ENCODE measurements around the gene UBAC2. TPM values are rescaled to one million over a fixed set of nuclear protein-coding genes. Genes with fewer than 3 reads are reported as not detected.
A peak's percentile ranks its signal among the peaks of the same experiment; 100 is the strongest.

The UBAC2 gene
- total and polyA plus RNA-seq, 2 of the 8 experiments (the other 6 are each of a cell fraction or from before 2014, with no cell fraction given): 75.9 to 76.9 TPM

DNA sequence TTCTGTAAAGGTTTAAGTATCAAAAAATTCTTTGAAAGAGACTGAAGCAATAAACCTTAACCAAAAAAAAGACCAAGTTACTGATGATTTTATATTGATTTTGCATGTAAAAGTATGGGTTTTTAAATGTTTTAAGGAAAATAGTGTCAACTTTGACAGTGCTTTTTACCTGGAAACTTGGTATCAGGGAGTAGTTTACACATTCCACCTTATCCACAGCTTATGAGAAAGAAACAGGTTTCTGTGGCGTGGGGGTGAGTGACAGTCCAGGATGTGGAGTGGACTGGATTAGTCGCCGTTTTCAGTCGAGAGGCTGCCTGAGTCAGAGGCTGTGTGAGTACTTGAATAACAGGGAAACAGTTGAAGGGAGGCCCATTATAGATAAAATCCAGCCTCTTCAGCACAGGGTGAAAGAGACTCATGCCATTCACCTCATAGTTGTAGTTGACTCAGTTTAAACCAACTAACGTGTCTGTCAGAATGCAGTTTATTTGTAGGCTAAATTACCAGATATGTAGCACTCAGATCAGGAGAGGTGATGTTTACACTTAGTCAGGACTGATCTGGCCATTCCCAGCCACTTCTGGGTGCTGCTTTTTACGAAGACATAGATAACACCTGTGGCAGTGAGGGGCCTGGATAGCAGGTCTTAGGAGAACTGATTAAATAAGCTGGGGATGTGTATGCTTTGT is 107.1 kb downstream of the UBAC2 start:
- H4K20me1 ChIP-seq (replicated peaks in 1 of 2; ENCODE audit: control insufficient read depth in 1 of 2, insufficient read depth in 2 of 2, low read length in 2 of 2): peaks cover 3 to 8% of the 10 kb centered on the region in 2 experiments
- H3K9me3 ChIP-seq (ENCODE audit: insufficient read depth in 2 of 2, low read depth in 1 of 2, low read length in 1 of 2): no peaks in the 10 kb centered on the region
- DNase-seq (ENCODE audit: low read depth in 1 of 2, low spot score in 2 of 2) (no peak), FAIRE-seq (no peak)
- no peak for TF ChIP-seq RFX5 (IDR thresholded peaks at IDR 0.05; ENCODE audit: borderline replicate concordance, low read depth, low read length)
- no peaks in the 10 kb centered on the region for H3K27me3 ChIP-seq (replicated peaks in 1 of 4; ENCODE audit: control insufficient read depth in 3 of 4, extremely low read depth in 1 of 4, insufficient read depth in 3 of 4, low read length in 3 of 4)
- no peaks in the 10 kb centered on the region for H3K4me1 ChIP-seq (replicated peaks in 1 of 4; ENCODE audit: control insufficient read depth in 3 of 4, insufficient read depth in 4 of 4, low read length in 3 of 4)
- H3K14ac ChIP-seq (ENCODE audit: insufficient read length): no peak overlapping the region
- POLR2A ChIA-PET (ENCODE audit: partially characterized antibody): interaction anchor here (0.8 kb wide), 1 partner anchor 8 kb away, joined by 3 read pairs; no protein-coding TSS in a partner anchor
- no peak overlapping the region for H4K91ac ChIP-seq (replicated peaks; ENCODE audit: insufficient read length, low read length)
- H3K4ac ChIP-seq (replicated peaks; ENCODE audit: insufficient read length, low read depth, low read length): no peak overlapping the region
- H4K8ac ChIP-seq (ENCODE audit: extremely low read depth, insufficient read depth, low read length): no peak overlapping the region
- no peak overlapping the region for H4K5ac ChIP-seq (ENCODE audit: insufficient read length, low read depth, low read length)
- H3K18ac ChIP-seq (ENCODE audit: extremely low read depth, low read length): no peak overlapping the region
- no peak overlapping the region for H2BK15ac ChIP-seq (ENCODE audit: low read length)
- no peaks in the 10 kb centered on the region for H3K23me2 ChIP-seq (ENCODE audit: low read depth, low read length)
- no peak overlapping the region for H2BK5ac ChIP-seq (ENCODE audit: low read depth, low read length)
- no peaks in the 10 kb centered on the region; the same call in 1 of the 2 replicates for H3K79me1 ChIP-seq (ENCODE audit: low read depth, low read length)
- H3K9ac ChIP-seq (replicated peaks in 1 of 4; ENCODE audit: extremely low read depth in 1 of 4, low read depth in 3 of 4, low read length in 3 of 4): 0 out of 7 replicates have a peak overlapping the region, but pooled peaks of 1 of the 4 experiments have one; percentile 18
- H3K27ac ChIP-seq (ENCODE audit: low read depth, low read length): no peak overlapping the region
- H2BK120ac ChIP-seq (replicated peaks; ENCODE audit: low read depth, low read length): no peak overlapping the region
- H2AK5ac ChIP-seq (ENCODE audit: low read depth, low read length): no peak overlapping the region
- no peak overlapping the region for H3K56ac ChIP-seq (replicated peaks; ENCODE audit: insufficient read length, low read depth, low read length)
- H3K79me2 ChIP-seq (ENCODE audit: control insufficient read depth in 1 of 2, insufficient read depth in 2 of 2, low read length in 2 of 2): no peaks in the 10 kb centered on the region
- H3K4me3 ChIP-seq (ENCODE audit: extremely low read depth in 1 of 4, insufficient read depth in 2 of 4, low read depth in 3 of 4, low read length in 4 of 4): no peak overlapping the region
- no peaks in the 10 kb centered on the region for H3K36me3 ChIP-seq (ENCODE audit: control insufficient read depth in 2 of 4, insufficient read depth in 4 of 4, low read length in 3 of 4)
- CTCF ChIA-PET (ENCODE audit: partially characterized antibody): interaction anchor here (0.6 to 1.8 kb wide), 3 partner anchors 37 to 408 kb away, joined by 3 to 6 read pairs (median 3); no protein-coding TSS in a partner anchor
- 90% methylated on average over 6 of the region's 6 CpGs; no CpG with 5 or more reads in 1 of the 2 experiments for WGBS, 2 experiments (ENCODE audit: extremely low coverage in 1 of 2, insufficient coverage in 1 of 2, insufficient read length in 1 of 2, insufficient replicate concordance in 2 of 2, low coverage in 1 of 2, low lambda C conversion rate in 2 of 2, missing lambda C conversion rate in 1 of 2)
- no peak overlapping the region for H3K23ac ChIP-seq (ENCODE audit: insufficient read length)
- H2BK12ac ChIP-seq (ENCODE audit: low read depth, low read length): no peak overlapping the region
- no peak overlapping the region for H2AFZ ChIP-seq (ENCODE audit: low read length)
- no peak overlapping the region for H2BK20ac ChIP-seq (ENCODE audit: low read length)
- no peak overlapping the region for H3K4me2 ChIP-seq (ENCODE audit: insufficient read depth in 1 of 2, low read depth in 2 of 2, low read length in 2 of 2)
